Measurements from ENCODE around the gene EPB41L2.
"Not testable (repeated sequence)": the region's sequence is repeated elsewhere in the genome, so short reads cannot be mapped to it uniquely, and the experiment has no call there.

Gene EPB41L2

GRCh38 chr6:130920969-130921368, 142.1 kb downstream of the EPB41L2 start:
- DNase-seq (no peak), ATAC-seq (replicated peaks) (no peak)
- Mint-ChIP-seq H3K4me1 (peaks cover 10 to 11% of the 10 kb centered on the region in 2 donors), H3K36me3 (peaks cover 20 to 29% of the 10 kb centered on the region in 2 donors), H3K27ac (no peak overlapping the region), H3K27me3 (no peaks in the 10 kb centered on the region), H3K9me3 (peaks cover 0 to 2% of the 10 kb centered on the region in 2 donors), H3K4me3 (no peak overlapping the region)

GRCh38 chr6:130918171-130918570, 144.9 kb downstream of the EPB41L2 start:
- peaks cover 19 to 23% of the 10 kb centered on the region in 2 donors for H3K36me3 Mint-ChIP-seq
- H3K4me3 Mint-ChIP-seq, result no peak overlapping the region
- peaks cover 9 to 15% of the 10 kb centered on the region in 2 donors for H3K4me1 Mint-ChIP-seq
- H3K27ac Mint-ChIP-seq, result no peak overlapping the region
- peaks cover 0 to 3% of the 10 kb centered on the region in 2 donors for H3K9me3 Mint-ChIP-seq
- ATAC-seq (replicated peaks) (no peak), DNase-seq (no peak)
- no peaks in the 10 kb centered on the region for H3K27me3 Mint-ChIP-seq

GRCh38 chr6:130915606-130916005, 147.4 kb downstream of the EPB41L2 start:
- H3K27me3 Mint-ChIP-seq; H3K9me3 Mint-ChIP-seq; ATAC-seq (replicated peaks); DNase-seq; H3K27ac Mint-ChIP-seq; H3K4me3 Mint-ChIP-seq: not testable (repeated sequence)
- H3K4me1 Mint-ChIP-seq, result peaks cover 13 to 19% of the 10 kb centered on the region in 2 donors
- H3K36me3 Mint-ChIP-seq, result peaks cover 18 to 27% of the 10 kb centered on the region in 2 donors

GRCh38 chr6:130913120-130913519, 149.9 kb downstream of the EPB41L2 start:
- Mint-ChIP-seq H3K4me3 (no peak overlapping the region), H3K27ac (no peak overlapping the region), H3K36me3 (peaks cover 33 to 45% of the 10 kb centered on the region in 2 donors), H3K27me3 (no peaks in the 10 kb centered on the region), H3K4me1 (peaks cover 25 to 27% of the 10 kb centered on the region in 2 donors), H3K9me3 (peaks cover 0 to 10% of the 10 kb centered on the region in 2 donors)
- ATAC-seq (replicated peaks) (peak; percentile 87 to 90), DNase-seq (no peak)

GRCh38 chr6:130912434-130912833, 150.6 kb downstream of the EPB41L2 start:
- no peak for DNase-seq
- no peak for ATAC-seq (replicated peaks)
- peaks cover 0 to 10% of the 10 kb centered on the region in 2 donors for H3K9me3 Mint-ChIP-seq
- peaks cover 36 to 45% of the 10 kb centered on the region in 2 donors for H3K36me3 Mint-ChIP-seq
- H3K4me3 Mint-ChIP-seq, result no peak overlapping the region
- H3K27ac Mint-ChIP-seq, result no peak overlapping the region
- peaks cover 27 to 33% of the 10 kb centered on the region in 2 donors for H3K4me1 Mint-ChIP-seq
- H3K27me3 Mint-ChIP-seq, result no peaks in the 10 kb centered on the region

- H3K27ac Mint-ChIP-seq, result no peak overlapping the region
- H3K9me3 Mint-ChIP-seq, result peaks cover 0 to 7% of the 10 kb centered on the region in 2 donors
- peaks cover 25 to 35% of the 10 kb centered on the region in 2 donors for H3K36me3 Mint-ChIP-seq
- H3K27me3 Mint-ChIP-seq, result no peaks in the 10 kb centered on the region
- H3K4me3 Mint-ChIP-seq, result no peak overlapping the region
- ATAC-seq (replicated peaks) (no peak), DNase-seq (no peak)
- peaks cover 27 to 38% of the 10 kb centered on the region in 2 donors for H3K4me1 Mint-ChIP-seq
Observed at GRCh38 chr6:130908958-130909357, 154.1 kb downstream of the EPB41L2 start.

GRCh38 chr6:130908188-130908587, 154.9 kb downstream of the EPB41L2 start:
- no peak for DNase-seq
- Mint-ChIP-seq H3K36me3 (peaks cover 25 to 35% of the 10 kb centered on the region in 2 donors), H3K27me3 (no peaks in the 10 kb centered on the region), H3K4me3 (no peak overlapping the region), H3K4me1 (peaks cover 23 to 35% of the 10 kb centered on the region in 2 donors), H3K9me3 (peaks cover 0 to 7% of the 10 kb centered on the region in 2 donors), H3K27ac (no peak overlapping the region)
- ATAC-seq (replicated peaks), result peak in 1 of 2 donors; percentile 65

- DNase-seq (no peak), ATAC-seq (replicated peaks) (no peak)
- H3K27me3 Mint-ChIP-seq, result no peaks in the 10 kb centered on the region
- peaks cover 18 to 32% of the 10 kb centered on the region in 2 donors for H3K4me1 Mint-ChIP-seq
- H3K4me3 Mint-ChIP-seq, result no peak overlapping the region
- H3K36me3 Mint-ChIP-seq, result peaks cover 25 to 37% of the 10 kb centered on the region in 2 donors
- H3K27ac Mint-ChIP-seq, result no peak overlapping the region
- peaks cover 0 to 7% of the 10 kb centered on the region in 2 donors for H3K9me3 Mint-ChIP-seq
Observed at GRCh38 chr6:130907687-130908086, 155.4 kb downstream of the EPB41L2 start.

GRCh38 chr6:130906736-130907381, 156.2 kb downstream of the EPB41L2 start:
- Mint-ChIP-seq H3K27me3 (no peaks in the 10 kb centered on the region), H3K36me3 (peaks cover 25 to 39% of the 10 kb centered on the region in 2 donors), H3K9me3 (peaks cover 0 to 7% of the 10 kb centered on the region in 2 donors), H3K4me1 (peaks cover 19 to 35% of the 10 kb centered on the region in 2 donors), H3K4me3 (no peak overlapping the region), H3K27ac (no peak overlapping the region)
- ATAC-seq (replicated peaks) (peak in 1 of 2 donors; percentile 54), DNase-seq (no peak)

GRCh38 chr6:130903602-130904001, 159.4 kb downstream of the EPB41L2 start:
- H3K27me3 Mint-ChIP-seq, result no peaks in the 10 kb centered on the region
- H3K4me1 Mint-ChIP-seq, result peaks cover 14 to 26% of the 10 kb centered on the region in 2 donors
- no peaks in the 10 kb centered on the region for H3K9me3 Mint-ChIP-seq
- H3K36me3 Mint-ChIP-seq, result peaks cover 16 to 36% of the 10 kb centered on the region in 2 donors
- no peak for DNase-seq
- no peak overlapping the region for H3K4me3 Mint-ChIP-seq
- ATAC-seq (replicated peaks), result no peak
- H3K27ac Mint-ChIP-seq, result no peak overlapping the region

- Mint-ChIP-seq H3K9me3 (no peaks in the 10 kb centered on the region), H3K27ac (peak overlapping the region; percentile 51), H3K4me3 (no peak overlapping the region), H3K4me1 (peaks cover 11 to 22% of the 10 kb centered on the region in 2 donors), H3K36me3 (peaks cover 14 to 35% of the 10 kb centered on the region in 2 donors), H3K27me3 (no peaks in the 10 kb centered on the region)
- ATAC-seq (replicated peaks), result no peak
- no peak for DNase-seq
Observed at GRCh38 chr6:130903007-130903406, 160.0 kb downstream of the EPB41L2 start.

GRCh38 chr6:130900913-130901312, 162.1 kb downstream of the EPB41L2 start:
- Mint-ChIP-seq H3K4me1 (peaks cover 4 to 12% of the 10 kb centered on the region in 2 donors), H3K27ac (no peak overlapping the region), H3K9me3 (no peaks in the 10 kb centered on the region), H3K4me3 (no peak overlapping the region), H3K36me3 (peaks cover 14 to 37% of the 10 kb centered on the region in 2 donors), H3K27me3 (no peaks in the 10 kb centered on the region)
- ATAC-seq (replicated peaks) (no peak), DNase-seq (no peak)

- peaks cover 27 to 43% of the 10 kb centered on the region in 2 donors for H3K36me3 Mint-ChIP-seq
- no peaks in the 10 kb centered on the region for H3K27me3 Mint-ChIP-seq
- no peak overlapping the region for H3K4me3 Mint-ChIP-seq
- H3K27ac Mint-ChIP-seq, result no peak overlapping the region
- no peaks in the 10 kb centered on the region for H3K9me3 Mint-ChIP-seq
- peaks cover 11 to 16% of the 10 kb centered on the region in 2 donors for H3K4me1 Mint-ChIP-seq
- ATAC-seq (replicated peaks) (no peak), DNase-seq (no peak)
Observed at GRCh38 chr6:130896249-130896648, 166.8 kb downstream of the EPB41L2 start.

GRCh38 chr6:130895516-130895915, 167.5 kb downstream of the EPB41L2 start:
- H3K4me3 Mint-ChIP-seq, result no peak overlapping the region
- no peak for DNase-seq
- H3K4me1 Mint-ChIP-seq, result peaks cover 11 to 16% of the 10 kb centered on the region in 2 donors
- H3K27me3 Mint-ChIP-seq, result no peaks in the 10 kb centered on the region
- no peaks in the 10 kb centered on the region for H3K9me3 Mint-ChIP-seq
- no peak for ATAC-seq (replicated peaks)
- peaks cover 22 to 37% of the 10 kb centered on the region in 2 donors for H3K36me3 Mint-ChIP-seq
- H3K27ac Mint-ChIP-seq, result no peak overlapping the region

- Mint-ChIP-seq H3K27ac (no peak overlapping the region), H3K9me3 (no peaks in the 10 kb centered on the region), H3K4me3 (no peak overlapping the region), H3K4me1 (peaks cover 15 to 22% of the 10 kb centered on the region in 2 donors), H3K27me3 (no peaks in the 10 kb centered on the region), H3K36me3 (peaks cover 24 to 32% of the 10 kb centered on the region in 2 donors)
- DNase-seq, result no peak
- no peak for ATAC-seq (replicated peaks)
Observed at GRCh38 chr6:130893766-130894165, 169.3 kb downstream of the EPB41L2 start.

Data from stimulated activated naive B cell treated with anti-CD40 and anti-IgM and Interleukin-4, amounts not matched to agents 10 μg/mL and 1 μg/mL and 100 μg/mL, for 72 hours (primary cell).